GM23338 (cell line): Measurements from ENCODE around the gene FOXP4. TPM values are rescaled to one million over a fixed set of nuclear protein-coding genes. Genes with fewer than 3 reads are reported as not detected.

Experiments
- ATAC-seq: fragments of 200-7000 bp; cut with Tn5 transposase; 3 replicates; pipeline ENCODE4 v1.9.1; 2020
- DNase-seq: peaks from one replicate; pipeline ENCODE4 v3.0.0-alpha.2; 2015; ENCODE audit warnings: low spot score
- H2AFZ ChIP-seq: fragments of 200-600 bp; sonication (generic); 2 replicates; pipeline ENCODE4 v1.8.0; 2016; ENCODE audit warnings: antibody characterized with exemption, mild to moderate bottlenecking, moderate library complexity
- H3F3A ChIP-seq: fragments of 200-600 bp; sonication (generic); replicated peaks from 2 replicates; pipeline ENCODE4 v1.8.0; 2017; ENCODE audit warnings: antibody characterized with exemption, mixed run types, low read depth
- H3K27ac ChIP-seq: fragments of 200-600 bp; sonication (generic); 2 replicates; pipeline ENCODE4 v1.6.1; 2016; ENCODE audit warnings: low read depth
- H3K27me3 ChIP-seq: fragments of 200-600 bp; sonication (generic); 2 replicates; pipeline ENCODE4 v1.8.0; 2016; ENCODE audit warnings: mild to moderate bottlenecking, mixed run types, moderate library complexity; ENCODE audit not compliant: insufficient read depth
- H3K36me3 ChIP-seq: fragments of 200-600 bp; sonication (generic); 2 replicates; pipeline ENCODE4 v1.8.0; 2016; ENCODE audit warnings: mild to moderate bottlenecking; ENCODE audit not compliant: insufficient read depth
- H3K4me1 ChIP-seq: fragments of 200-600 bp; sonication (generic); 2 replicates; pipeline ENCODE4 v1.8.0; 2016; ENCODE audit warnings: mild to moderate bottlenecking, moderate library complexity; ENCODE audit not compliant: insufficient read depth
- H3K4me2 ChIP-seq: fragments of 200-600 bp; sonication (generic); 2 replicates; pipeline ENCODE4 v1.7.1; 2017; ENCODE audit warnings: mixed run types
- H3K4me3 ChIP-seq: fragments of 200-600 bp; sonication (generic); 2 replicates; pipeline ENCODE4 v1.6.1; 2016; ENCODE audit warnings: mixed run types
- H3K79me2 ChIP-seq: fragments of 200-600 bp; sonication (generic); replicated peaks from 2 replicates; pipeline ENCODE4 v1.8.0; 2017; ENCODE audit warnings: mild to moderate bottlenecking; ENCODE audit not compliant: insufficient read depth
- H3K9me2 ChIP-seq: fragments of 200-600 bp; sonication (generic); 2 replicates; pipeline ENCODE4 v1.8.0; 2017; ENCODE audit not compliant: insufficient read depth
- H4K20me1 ChIP-seq: fragments of 200-600 bp; sonication (generic); replicated peaks from 2 replicates; pipeline ENCODE4 v1.8.0; 2017; ENCODE audit warnings: mild to moderate bottlenecking; ENCODE audit not compliant: insufficient read depth
- H3K27ac Mint-ChIP-seq: 2 replicates; pipeline ENCODE4 v1.8.0; 2020; ENCODE audit warnings: inconsistent platforms, mild to moderate bottlenecking, moderate library complexity, mixed read lengths
- H3K27me3 Mint-ChIP-seq: 3 replicates; pipeline ENCODE4 v1.8.0; 2022; ENCODE audit warnings: low read depth, mild to moderate bottlenecking, moderate library complexity, mixed read lengths, inconsistent platforms; ENCODE audit not compliant: insufficient read depth, poor library complexity
- H3K36me3 Mint-ChIP-seq: 3 replicates; pipeline ENCODE4 v1.8.0; 2021; ENCODE audit warnings: low read depth, mild to moderate bottlenecking, inconsistent platforms, moderate library complexity, mixed read lengths
- H3K4me1 Mint-ChIP-seq: 3 replicates; pipeline ENCODE4 v1.8.0; 2020; ENCODE audit warnings: mild to moderate bottlenecking, inconsistent platforms, mixed read lengths
- H3K4me3 Mint-ChIP-seq: 3 replicates; pipeline ENCODE4 v1.8.0; 2021; ENCODE audit warnings: moderate library complexity, mild to moderate bottlenecking, inconsistent platforms, mixed read lengths
- H3K9me3 Mint-ChIP-seq: 3 replicates; pipeline ENCODE4 v1.8.0; 2020; ENCODE audit warnings: moderate library complexity, mild to moderate bottlenecking, inconsistent platforms, mixed read lengths
- CREB1 ChIP-seq: fragments of 250-450 bp; sonication (Bioruptor Pico); IDR thresholded peaks from 2 replicates; pipeline ENCODE4 v1.5.0; 2020; ENCODE audit warnings: low read depth, mild to moderate bottlenecking, moderate library complexity
- CTCF ChIP-seq, 2 experiments: fragments of 200-600 bp in 1 of 2; sonication (generic) in 1 of 2; conservative IDR thresholded peaks; 2 replicates each; pipeline versions ENCODE4 v1.5.1 to v1.6.1; 2016 to 2017; ENCODE audit warnings: antibody characterized with exemption in 2 of 2, low read depth in 2 of 2, mild to moderate bottlenecking in 2 of 2, moderate library complexity in 1 of 2
- ETS1 ChIP-seq: IDR thresholded peaks from 2 replicates; pipeline ENCODE4 v1.6.1; 2016; ENCODE audit warnings: antibody characterized with exemption
- EZH2phosphoT487 ChIP-seq: fragments of 200-600 bp; sonication (generic); IDR thresholded peaks from one replicate; pipeline ENCODE4 v1.8.1; 2018; ENCODE audit warnings: antibody characterized with exemption; ENCODE audit not compliant: unreplicated experiment
- JUNB ChIP-seq: IDR thresholded peaks from one replicate; pipeline ENCODE4 v1.6.1; 2016; ENCODE audit warnings: antibody characterized with exemption; ENCODE audit not compliant: unreplicated experiment
- NANOG ChIP-seq: IDR thresholded peaks from 2 replicates; pipeline ENCODE4 v1.6.1; 2016; ENCODE audit warnings: antibody characterized with exemption, borderline replicate concordance
- POLR2AphosphoS5 ChIP-seq: IDR thresholded peaks from 2 replicates; pipeline ENCODE4 v1.6.1; 2016; ENCODE audit warnings: antibody characterized with exemption, low read depth
- REST ChIP-seq: IDR thresholded peaks from one replicate; pipeline ENCODE4 v1.6.1; 2018; ENCODE audit warnings: antibody characterized with exemption; ENCODE audit not compliant: unreplicated experiment
- STAT1 ChIP-seq: IDR thresholded peaks from one replicate; pipeline ENCODE4 v1.6.1; 2016; ENCODE audit warnings: antibody characterized with exemption; ENCODE audit not compliant: unreplicated experiment
- ZNF114 ChIP-seq: fragments of 250-450 bp; sonication (Bioruptor Pico); IDR thresholded peaks from 2 replicates; pipeline ENCODE4 v1.5.0; 2020; ENCODE audit warnings: mild to moderate bottlenecking, moderate library complexity
- ZNF331 ChIP-seq: fragments of 250-450 bp; sonication (Bioruptor Pico); IDR thresholded peaks from 2 replicates; pipeline ENCODE4 v1.5.0; 2020; ENCODE audit warnings: low read depth, mild to moderate bottlenecking, moderate library complexity
- ZNF462 ChIP-seq: fragments of 250-450 bp; sonication (Bioruptor Pico); IDR thresholded peaks from 2 replicates; pipeline ENCODE4 v1.5.0; 2020; ENCODE audit warnings: mild to moderate bottlenecking, moderate library complexity
- polyA plus RNA-seq: library from polyadenylated mRNA; unstranded; fragments of >200 nt; fragmentation: Nextera tagmentation; extraction: Ambion mirVana; gene quantifications from 2 replicates; pipeline ENCODE4 v1.2.1, GENCODE V29; 2016
- total RNA-seq: library from RNA; depleted of rRNA; stranded (reverse); fragments of >200 nt; shearing (Covaris generic); gene quantifications from 2 replicates; pipeline ENCODE4 v1.2.3, GENCODE V29; 2014

Gene FOXP4
- total and polyA plus RNA-seq, 2 experiments from 2014 or later, result 5.1 to 13.5 TPM

GRCh38 chr6:41629128-41629527 is 82.9 kb downstream of the FOXP4 start (continued):
- no peak for TF ChIP-seq ETS1
- TF ChIP-seq NANOG, result no peak
- no peak for TF ChIP-seq ZNF114 (CRISPR knock-in tag)
- no peak for TF ChIP-seq POLR2AphosphoS5
- TF ChIP-seq STAT1, result no peak

- Mint-ChIP-seq H3K27ac (no peak overlapping the region), H3K27me3 (peaks cover 14% of the 10 kb centered on the region), H3K4me1 (peaks cover 18% of the 10 kb centered on the region), H3K4me3 (no peak overlapping the region), H3K9me3 (no peaks in the 10 kb centered on the region), H3K36me3 (no peaks in the 10 kb centered on the region)
- Histone ChIP-seq H3K36me3 (no peaks in the 10 kb centered on the region), H3K4me1 (peaks cover 9% of the 10 kb centered on the region; the same call in 1 of the 2 replicates), H3K4me2 (no peak overlapping the region), H3K79me2 (no peaks in the 10 kb centered on the region), H3K4me3 (no peak overlapping the region), H3F3A (0 out of 2 replicates have a peak, but pooled peaks cover 4% of the 10 kb centered on the region), H3K9me2 (no peaks in the 10 kb centered on the region), H3K27ac (no peak overlapping the region), H3K27me3 (peaks cover 11% of the 10 kb centered on the region), H4K20me1 (no peaks in the 10 kb centered on the region), H2AFZ (no peak overlapping the region)
- ATAC-seq (no peak), DNase-seq (no peak)
- TF ChIP-seq ZNF331 (CRISPR knock-in tag) (no peak), CTCF (conservative IDR thresholded peaks at IDR 0.05; ENCODE audit: low read depth in 2 of 2) (no peak), STAT1 (no peak), ZNF462 (CRISPR knock-in tag) (no peak), POLR2AphosphoS5 (no peak), CREB1 (CRISPR knock-in tag) (no peak), JUNB (no peak), ZNF114 (CRISPR knock-in tag) (no peak), EZH2phosphoT487 (no peak), REST (no peak)
These were observed 83.9 kb downstream of the FOXP4 start for GRCh38 chr6:41630069-41630468.
